WERI-Rb-1 (cell line): ENCODE data around the gene ZFR2.

Experiments
- DNase-seq: peaks from one replicate; pipeline ENCODE4 v3.0.0-alpha.2; 2020
- H3K27ac ChIP-seq: fragments of 250-450 bp; sonication (Bioruptor Pico); 2 replicates; pipeline ENCODE4 v1.5.1; 2020; ENCODE audit warnings: mild to moderate bottlenecking, moderate library complexity
- H3K27me3 ChIP-seq: fragments of 250-450 bp; sonication (Bioruptor Pico); 2 replicates; pipeline ENCODE4 v1.5.1; 2021; ENCODE audit warnings: mild to moderate bottlenecking, low read depth, moderate library complexity; ENCODE audit not compliant: insufficient read depth, severe bottlenecking
- H3K36me3 ChIP-seq: fragments of 250-450 bp; sonication (Bioruptor Pico); 2 replicates; pipeline ENCODE4 v1.5.1; 2020; ENCODE audit warnings: mild to moderate bottlenecking, moderate library complexity
- H3K4me3 ChIP-seq: 2 replicates; pipeline ENCODE4 v1.5.1; 2011; ENCODE audit warnings: low read depth, mild to moderate bottlenecking, control low read depth, low read length
- H3K9me3 ChIP-seq: fragments of 250-450 bp; sonication (Bioruptor Pico); 2 replicates; pipeline ENCODE4 v1.5.1; 2021; ENCODE audit warnings: mild to moderate bottlenecking, moderate library complexity; ENCODE audit not compliant: severe bottlenecking
- CTCF ChIP-seq: IDR thresholded peaks from 2 replicates; pipeline ENCODE4 v1.5.1; 2011; ENCODE audit warnings: low read depth, mild to moderate bottlenecking, control low read depth, inconsistent platforms, low read length

Gene ZFR2

GRCh38 chr19:3839941-3840340 is 28.9 kb downstream of the ZFR2 start:
- H3K9me3 ChIP-seq, result no peaks in the 10 kb centered on the region
- no peak for TF ChIP-seq CTCF
- no peak for DNase-seq
- H3K4me3 ChIP-seq, result no peak overlapping the region
- no peaks in the 10 kb centered on the region for H3K36me3 ChIP-seq
- H3K27me3 ChIP-seq, result no peaks in the 10 kb centered on the region
- no peak overlapping the region for H3K27ac ChIP-seq

GRCh38 chr19:3838661-3839060 is 30.2 kb downstream of the ZFR2 start:
- TF ChIP-seq CTCF, result no peak
- Histone ChIP-seq H3K4me3 (no peak overlapping the region), H3K36me3 (no peaks in the 10 kb centered on the region), H3K9me3 (no peaks in the 10 kb centered on the region), H3K27ac (no peak overlapping the region), H3K27me3 (no peaks in the 10 kb centered on the region)
- no peak for DNase-seq

- no peak overlapping the region for H3K4me3 ChIP-seq
- no peak overlapping the region for H3K27ac ChIP-seq
- TF ChIP-seq CTCF, result no peak
- no peak for DNase-seq
- H3K9me3 ChIP-seq, result no peaks in the 10 kb centered on the region
- H3K36me3 ChIP-seq, result no peaks in the 10 kb centered on the region
- no peaks in the 10 kb centered on the region for H3K27me3 ChIP-seq
Measured at GRCh38 chr19:3837922-3838321, 30.9 kb downstream of the ZFR2 start.

GRCh38 chr19:3837332-3837731 is 31.5 kb downstream of the ZFR2 start:
- no peaks in the 10 kb centered on the region for H3K36me3 ChIP-seq
- no peaks in the 10 kb centered on the region for H3K27me3 ChIP-seq
- DNase-seq, result no peak
- no peak for TF ChIP-seq CTCF
- no peaks in the 10 kb centered on the region for H3K9me3 ChIP-seq
- H3K4me3 ChIP-seq, result no peak overlapping the region
- H3K27ac ChIP-seq, result no peak overlapping the region

- DNase-seq, result no peak
- H3K27ac ChIP-seq, result no peak overlapping the region
- no peaks in the 10 kb centered on the region for H3K36me3 ChIP-seq
- no peaks in the 10 kb centered on the region for H3K27me3 ChIP-seq
- H3K9me3 ChIP-seq, result no peaks in the 10 kb centered on the region
- TF ChIP-seq CTCF, result no peak
- H3K4me3 ChIP-seq, result no peak overlapping the region
Measured at GRCh38 chr19:3836887-3837286, 32.0 kb downstream of the ZFR2 start.

- DNase-seq, result no peak
- no peak for TF ChIP-seq CTCF
- H3K27me3 ChIP-seq, result no peaks in the 10 kb centered on the region
- no peaks in the 10 kb centered on the region for H3K9me3 ChIP-seq
- no peaks in the 10 kb centered on the region for H3K36me3 ChIP-seq
- H3K27ac ChIP-seq, result no peak overlapping the region
- H3K4me3 ChIP-seq, result no peak overlapping the region
Measured at GRCh38 chr19:3835055-3835435, 33.8 kb downstream of the ZFR2 start.
